ENCODE measurements around the gene OR1L4. TPM values are rescaled to one million over a fixed set of nuclear protein-coding genes. Genes with fewer than 3 reads are reported as not detected.

The OR1L4 gene
- not detected for polyA plus RNA-seq (ENCODE audit: insufficient read length)

GRCh38 chr9:122723690-122724089, at the start of gene OR1L4:
Gene OR1L4, plus strand, starts transcription at chr9:122723990. Its CDS starts 0 bp downstream, at chr9:122723990.
- DNase-seq (ENCODE audit: low read depth) = no peak

GRCh38 chr9:122684851-122685250, 38.9 kb upstream of the OR1L4 start:
- no peak for DNase-seq (ENCODE audit: low read depth)

- DNase-seq (ENCODE audit: low read depth) = no peak
These were observed 28.1 kb upstream of the OR1L4 start for GRCh38 chr9:122695696-122696095.

GRCh38 chr9:122718038-122718437, 5.8 kb upstream of the OR1L4 start:
- no peak for DNase-seq (ENCODE audit: low read depth)

GRCh38 chr9:122719218-122719617, 4.6 kb upstream of the OR1L4 start:
- DNase-seq (ENCODE audit: low read depth) = no peak

GRCh38 chr9:122742003-122742402, 18.2 kb downstream of the OR1L4 start, which contains the start of gene OR1L6:
Gene OR1L6, plus strand, starts transcription at chr9:122742303. Its CDS starts 7,545 bp downstream, at chr9:122749848.
- no peak for DNase-seq (ENCODE audit: low read depth)

GRCh38 chr9:122754825-122755224, 31.0 kb downstream of the OR1L4 start:
- no peak for DNase-seq (ENCODE audit: low read depth)

GRCh38 chr9:122767817-122768216, 44.0 kb downstream of the OR1L4 start:
- DNase-seq (ENCODE audit: low read depth) = no peak

Other genes with a start within 250 kb of the OR1L4 start
- gene OR1J1, start 246.1 kb upstream of the OR1L4 start, polyA plus RNA-seq (ENCODE audit: insufficient read length) = not detected
- gene OR1J2, start 213.2 kb upstream of the OR1L4 start, polyA plus RNA-seq (ENCODE audit: insufficient read length) = not detected
- not detected for gene OR1J4, start 204.8 kb upstream of the OR1L4 start, polyA plus RNA-seq (ENCODE audit: insufficient read length)
- not detected for gene OR1N1, start 196.7 kb upstream of the OR1L4 start, polyA plus RNA-seq (ENCODE audit: insufficient read length)
- not detected for gene OR1N2, start 170.9 kb upstream of the OR1L4 start, polyA plus RNA-seq (ENCODE audit: insufficient read length)
- 0.15 TPM for gene OR1L8, start 140.6 kb upstream of the OR1L4 start, polyA plus RNA-seq (ENCODE audit: insufficient read length)
- gene OR1Q1, start 109.3 kb upstream of the OR1L4 start, polyA plus RNA-seq (ENCODE audit: insufficient read length) = not detected
- not detected for gene OR1B1, start 66.4 kb upstream of the OR1L4 start, polyA plus RNA-seq (ENCODE audit: insufficient read length)
- not detected for gene OR1L1, start 62.3 kb upstream of the OR1L4 start, polyA plus RNA-seq (ENCODE audit: insufficient read length)
- gene OR1L3, start 48.9 kb upstream of the OR1L4 start, polyA plus RNA-seq (ENCODE audit: insufficient read length) = not detected
- not detected for gene OR1L6, start 18.3 kb downstream of the OR1L4 start, polyA plus RNA-seq (ENCODE audit: insufficient read length)
- not detected for gene OR5C1, start 64.9 kb downstream of the OR1L4 start, polyA plus RNA-seq (ENCODE audit: insufficient read length)
- gene OR1K1, start 76.1 kb downstream of the OR1L4 start, polyA plus RNA-seq (ENCODE audit: insufficient read length) = not detected
- gene PDCL, start 104.6 kb downstream of the OR1L4 start, polyA plus RNA-seq (ENCODE audit: insufficient read length) = 15.2 TPM
- 30.4 TPM for gene RC3H2, start 181.4 kb downstream of the OR1L4 start, polyA plus RNA-seq (ENCODE audit: insufficient read length)
- 9.6 TPM for gene ZBTB6, start 189.3 kb downstream of the OR1L4 start, polyA plus RNA-seq (ENCODE audit: insufficient read length)
- gene ZBTB26, start 207.5 kb downstream of the OR1L4 start, polyA plus RNA-seq (ENCODE audit: insufficient read length) = 8.8 TPM
- 34.3 TPM for gene RABGAP1, start 217.0 kb downstream of the OR1L4 start, polyA plus RNA-seq (ENCODE audit: insufficient read length)

Measured in forelimb muscle (tissue), 1 donor.